ACHN (cell line): ENCODE measurements around the gene DCPS.
"Not testable (repeated sequence)": the region's sequence is repeated elsewhere in the genome, so short reads cannot be mapped to it uniquely, and the experiment has no call there.

ENCODE experiments used
- DNase-seq: peaks from one replicate; pipeline ENCODE4 v3.0.0-alpha.2; 2015
- in situ Hi-C: cut with HindIII; loops from 2 replicates; pipeline ENCODE4 v1.10.0; 2017; ENCODE audit warnings: low sequenced_read_pairs, low pct_ligation_motif_present, low pct_unique_long_range_greater_than_20kb

DCPS gene

DNA sequence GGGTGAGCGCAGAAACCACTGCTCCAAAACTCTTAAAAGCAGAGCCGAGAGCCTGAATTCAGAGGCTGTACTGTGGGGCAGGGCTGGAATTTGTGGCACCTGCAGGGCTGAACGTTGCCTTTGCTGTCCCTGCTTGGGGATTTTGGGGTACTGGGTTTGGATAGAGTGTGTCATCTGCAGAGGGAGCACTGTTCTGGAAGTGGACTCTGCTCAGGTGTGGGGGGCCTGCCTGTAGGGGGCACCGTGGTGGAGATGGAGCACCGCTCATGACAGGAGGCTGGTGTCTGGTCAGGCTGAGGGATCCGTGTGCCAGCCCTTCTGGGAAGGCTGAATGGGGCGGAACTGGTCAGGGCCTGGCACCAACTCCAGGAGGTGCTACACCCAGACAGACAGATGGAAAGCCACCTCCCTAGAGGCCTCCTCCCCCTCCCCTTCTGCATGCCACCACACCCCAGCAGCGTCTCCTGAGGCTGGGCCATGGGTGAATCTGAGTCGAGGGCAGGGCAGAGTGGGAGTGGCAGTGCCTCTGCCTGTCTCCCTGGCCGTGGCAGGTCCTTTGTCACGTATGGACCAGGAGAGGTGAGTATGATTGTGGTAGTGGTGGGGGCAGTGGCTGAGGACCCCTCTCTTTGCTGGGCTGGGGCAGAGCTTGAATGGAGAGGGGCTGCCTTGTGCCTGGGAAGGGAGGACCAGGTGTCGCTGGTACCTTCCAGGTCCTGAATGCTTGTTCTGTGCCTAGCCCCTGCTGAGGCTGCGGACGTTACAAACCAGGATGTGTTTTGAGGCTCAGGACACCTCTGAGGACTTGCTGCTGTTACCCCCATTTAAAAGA lies 63.2 kb downstream of the DCPS start:
- DNase-seq, in situ Hi-C loops: not testable (repeated sequence)

- in situ Hi-C loops, DNase-seq: not testable (repeated sequence)
These were observed 63.9 kb downstream of the DCPS start for GRCh38 chr11:126367806-126368205.

DNA sequence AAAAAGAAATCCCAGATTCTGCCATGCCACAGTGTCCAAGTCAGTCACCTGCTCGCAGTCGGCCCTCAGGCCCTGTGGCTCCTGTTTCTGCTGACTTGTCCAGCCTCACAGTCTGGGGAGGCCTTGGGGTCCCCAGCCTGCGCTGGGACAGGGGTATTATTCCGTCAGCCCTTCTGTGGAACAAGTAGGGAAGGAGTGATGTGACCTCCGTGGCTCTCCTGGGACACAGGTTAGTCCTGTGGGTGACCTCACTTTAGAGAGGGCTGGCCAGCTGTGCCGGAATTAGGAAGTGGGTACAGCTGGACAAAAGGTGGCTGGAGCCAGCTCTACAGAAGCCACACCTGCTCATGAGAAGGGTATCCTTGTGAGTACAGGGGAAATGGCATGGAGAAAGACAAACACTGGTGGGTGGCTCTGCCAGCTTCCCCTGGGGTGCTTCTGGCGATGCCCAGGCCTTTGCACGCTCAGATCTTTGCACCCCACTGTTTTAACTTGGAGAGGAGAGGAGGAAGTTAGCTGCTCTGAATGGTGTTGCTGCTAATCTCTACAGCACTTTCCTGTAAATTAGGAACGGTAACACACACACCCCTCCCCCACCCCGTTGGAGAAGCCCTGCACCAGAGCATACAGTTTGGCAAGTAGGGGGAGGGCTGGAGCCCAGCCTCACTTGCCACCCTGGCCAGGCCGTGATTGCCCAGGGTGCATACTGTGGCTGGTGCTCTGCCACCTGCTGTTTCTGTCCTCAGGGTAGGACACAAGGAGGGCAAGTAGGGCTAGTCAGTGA lies 64.7 kb downstream of the DCPS start:
- DNase-seq, in situ Hi-C loops: not testable (repeated sequence)

DNA sequence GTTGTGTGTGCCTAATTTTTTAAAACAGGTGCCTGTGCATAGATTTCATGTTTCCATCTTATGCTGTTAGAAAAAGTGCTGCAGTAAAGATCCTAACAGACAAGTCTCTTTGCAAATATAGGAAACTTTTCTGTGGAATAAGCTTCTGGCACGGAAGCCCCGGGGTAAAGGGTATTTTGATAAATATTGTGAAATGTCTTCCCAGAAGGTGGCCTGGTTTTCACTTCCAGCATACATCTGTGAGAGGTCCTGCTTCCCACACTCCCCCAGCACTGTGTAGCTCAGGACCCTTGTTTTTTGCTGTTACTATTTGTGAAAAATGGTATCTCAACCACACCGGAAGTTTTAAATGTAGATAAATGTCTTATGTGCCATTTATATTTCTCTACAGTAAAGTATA lies 66.2 kb downstream of the DCPS start:
- DNase-seq = no peak
- in situ Hi-C loops = no loop called here

GRCh38 chr11:126371595-126371994 lies 67.7 kb downstream of the DCPS start:
- DNase-seq = no peak
- in situ Hi-C loops = no loop called here

DNA sequence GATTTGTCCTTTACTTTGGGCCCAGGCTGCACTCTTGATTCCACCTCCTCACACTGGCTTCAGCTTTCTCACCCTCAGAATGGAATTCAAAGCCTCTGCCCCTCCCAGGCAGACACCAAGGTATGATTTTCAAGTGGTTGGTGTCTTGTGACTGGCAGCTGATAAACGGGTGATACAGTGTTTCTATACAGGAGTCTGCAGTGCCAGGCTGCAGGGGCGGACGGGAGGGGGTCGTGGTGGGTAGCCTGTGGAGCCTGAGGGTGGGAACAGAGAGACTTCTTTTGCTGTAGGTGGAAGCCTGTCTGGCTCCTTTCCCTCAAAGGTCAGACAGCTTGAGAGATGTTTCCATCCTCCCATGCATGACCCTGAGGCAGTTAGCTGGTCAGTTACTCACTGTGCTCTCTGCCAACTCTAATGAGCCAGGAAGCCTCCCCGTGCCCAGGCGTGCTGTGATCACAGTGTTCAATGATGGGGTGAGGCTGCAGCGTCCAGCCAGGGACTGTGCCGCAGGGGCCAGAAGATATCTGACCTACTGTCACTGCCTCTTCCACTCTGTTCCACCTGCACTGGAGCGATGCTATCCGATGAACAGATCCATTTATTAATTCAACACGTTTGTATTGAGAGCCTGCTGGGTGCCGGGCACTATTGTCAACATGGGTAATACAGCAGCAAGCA lies 69.7 kb downstream of the DCPS start:
- DNase-seq = peak; percentile 57

GRCh38 chr11:126374562-126375300 lies 70.9 kb downstream of the DCPS start:
- in situ Hi-C loops, DNase-seq: not testable (repeated sequence)

More for the DNA sequence above, 69.7 kb downstream of the DCPS start:
- in situ Hi-C loops = not testable (repeated sequence)

GRCh38 chr11:126375726-126376125 lies 71.9 kb downstream of the DCPS start:
- in situ Hi-C loops = no loop called here
- DNase-seq = no peak

DNA sequence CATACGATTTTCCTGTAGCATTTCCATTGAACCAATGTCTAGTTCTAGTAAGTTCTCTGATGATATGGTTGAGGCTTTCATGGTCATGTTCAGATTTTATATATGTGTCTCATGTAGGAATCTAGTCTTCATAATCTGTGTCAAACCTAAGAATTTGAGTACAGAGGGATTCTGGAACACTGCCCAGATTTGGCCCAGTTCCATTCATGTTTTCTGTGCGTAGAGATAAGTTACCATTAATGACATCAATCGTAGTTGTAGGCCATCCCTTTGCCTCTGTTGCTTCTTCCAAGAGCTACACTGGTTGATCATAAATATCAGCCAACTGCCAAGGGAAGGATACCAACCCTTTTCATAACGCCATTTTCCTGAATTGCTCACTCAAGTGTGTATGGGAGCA lies 74.9 kb downstream of the DCPS start:
- in situ Hi-C loops = no loop called here
- no peak for DNase-seq

GRCh38 chr11:126380909-126381308 lies 77.0 kb downstream of the DCPS start:
- in situ Hi-C loops = no loop called here
- DNase-seq = no peak

DNA sequence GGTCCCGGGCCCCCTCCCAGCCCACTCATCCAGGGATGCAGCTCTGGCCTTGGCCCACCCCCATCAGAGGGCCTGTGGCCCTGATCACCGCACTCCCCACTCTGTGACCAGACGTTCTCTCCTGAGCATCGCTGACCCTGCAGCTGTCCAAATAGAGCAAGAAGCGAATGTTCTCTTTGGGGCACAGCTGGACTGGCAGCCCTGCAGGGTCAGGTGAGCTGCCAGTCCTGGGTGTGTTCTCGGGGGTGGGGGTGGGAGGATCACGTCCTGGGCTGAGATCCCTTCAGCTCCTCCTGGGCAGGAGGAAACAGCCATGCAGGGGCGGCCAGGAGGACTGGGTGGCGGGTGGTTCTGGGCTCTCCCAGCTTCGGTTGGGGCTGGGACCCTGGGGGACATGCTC lies 78.1 kb downstream of the DCPS start:
- in situ Hi-C loops, DNase-seq: not testable (repeated sequence)

- DNase-seq, in situ Hi-C loops: not testable (repeated sequence)
These were observed 78.8 kb downstream of the DCPS start for GRCh38 chr11:126382641-126383040.

- no peak for DNase-seq
- in situ Hi-C loops = no loop called here
These were observed 79.8 kb downstream of the DCPS start for GRCh38 chr11:126383339-126384335.

DNA sequence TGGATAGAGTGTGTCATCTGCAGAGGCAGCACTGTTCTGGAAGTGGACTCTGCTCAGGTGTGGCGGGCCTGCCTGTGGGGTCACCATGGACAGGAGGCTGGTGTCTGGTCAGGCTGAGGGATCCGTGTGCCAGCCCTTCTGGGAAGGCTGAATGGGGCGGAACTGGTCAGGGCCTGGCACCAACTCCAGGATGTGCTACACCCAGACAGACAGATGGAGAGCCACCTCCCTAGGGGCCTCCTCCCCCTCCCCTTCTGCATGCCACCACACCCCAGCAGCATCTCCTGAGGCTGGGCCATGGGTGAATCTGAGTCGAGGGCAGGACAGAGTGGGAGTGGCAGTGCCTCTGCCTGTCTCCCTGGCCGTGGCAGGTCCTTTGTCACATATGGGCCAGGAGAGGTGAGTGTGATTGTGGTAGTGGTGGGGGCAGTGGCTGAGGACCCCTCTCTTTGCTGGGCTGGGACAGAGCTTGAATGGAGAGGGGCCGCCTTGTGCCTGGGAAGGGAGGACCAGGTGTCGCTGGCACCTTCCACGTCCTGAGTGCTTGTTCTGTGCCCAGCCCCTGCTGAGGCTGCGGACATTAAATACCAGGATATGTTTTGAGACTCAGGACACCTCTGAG lies 80.7 kb downstream of the DCPS start:
- in situ Hi-C loops = no loop called here
- DNase-seq = no peak

GRCh38 chr11:126385991-126386728 lies 82.3 kb downstream of the DCPS start:
- no peak for DNase-seq
- in situ Hi-C loops = no loop called here

- in situ Hi-C loops, DNase-seq: not testable (repeated sequence)
These were observed 82.8 kb downstream of the DCPS start for GRCh38 chr11:126386729-126387071.
